ENCODE measurements around the gene RIN3.

DNA sequence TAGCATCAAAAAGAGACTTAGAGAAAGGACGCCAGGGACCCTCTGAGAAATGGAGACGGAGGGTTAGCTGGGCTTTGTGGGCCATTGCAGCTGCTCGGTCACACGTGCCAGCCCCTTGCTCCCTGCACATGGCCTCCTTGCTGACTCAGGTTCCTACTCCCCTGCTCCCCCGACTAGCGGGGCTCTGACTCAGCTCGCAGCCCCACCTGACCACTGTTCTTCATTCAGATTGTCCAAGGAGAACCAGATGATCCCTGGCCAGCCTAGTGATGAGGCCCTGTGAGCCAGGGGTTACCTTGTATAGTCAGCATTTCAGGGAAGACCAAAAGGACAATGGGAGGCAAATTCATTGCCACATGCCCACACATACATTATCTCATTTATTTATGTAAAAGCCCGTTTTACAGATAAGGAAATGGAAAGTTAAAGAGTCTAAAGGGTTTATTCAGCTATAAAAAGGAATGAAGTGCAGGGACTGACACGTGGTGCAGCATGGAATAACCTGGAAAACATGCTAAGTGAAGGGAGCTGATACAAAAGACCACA is 131.5 kb downstream of the RIN3 start:
- TF ChIP-seq, protein P1, sequence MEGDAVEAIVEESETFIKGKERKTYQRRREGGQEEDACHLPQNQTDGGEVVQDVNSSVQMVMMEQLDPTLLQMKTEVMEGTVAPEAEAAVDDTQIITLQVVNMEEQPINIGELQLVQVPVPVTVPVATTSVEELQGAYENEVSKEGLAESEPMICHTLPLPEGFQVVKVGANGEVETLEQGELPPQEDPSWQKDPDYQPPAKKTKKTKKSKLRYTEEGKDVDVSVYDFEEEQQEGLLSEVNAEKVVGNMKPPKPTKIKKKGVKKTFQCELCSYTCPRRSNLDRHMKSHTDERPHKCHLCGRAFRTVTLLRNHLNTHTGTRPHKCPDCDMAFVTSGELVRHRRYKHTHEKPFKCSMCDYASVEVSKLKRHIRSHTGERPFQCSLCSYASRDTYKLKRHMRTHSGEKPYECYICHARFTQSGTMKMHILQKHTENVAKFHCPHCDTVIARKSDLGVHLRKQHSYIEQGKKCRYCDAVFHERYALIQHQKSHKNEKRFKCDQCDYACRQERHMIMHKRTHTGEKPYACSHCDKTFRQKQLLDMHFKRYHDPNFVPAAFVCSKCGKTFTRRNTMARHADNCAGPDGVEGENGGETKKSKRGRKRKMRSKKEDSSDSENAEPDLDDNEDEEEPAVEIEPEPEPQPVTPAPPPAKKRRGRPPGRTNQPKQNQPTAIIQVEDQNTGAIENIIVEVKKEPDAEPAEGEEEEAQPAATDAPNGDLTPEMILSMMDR (conservative IDR thresholded peaks at IDR 0.05; ENCODE audit: low read depth, low read length): no peak
- TF ChIP-seq EZH2 (IDR thresholded peaks at IDR 0.05; ENCODE audit: borderline replicate concordance, low read depth, low read length, poor library complexity, severe bottlenecking): no peak
